Ecto neural progenitor cell (in vitro differentiated cells): ENCODE results near the gene RTEL1.

Experiments used
- DNase-seq: peaks from one replicate; pipeline ENCODE4 v3.0.0-alpha.2; 2018; ENCODE audit warnings: low spot score

The RTEL1 gene

GRCh38 chr20:63699466-63700198 is 41.5 kb downstream of the RTEL1 start:
- DNase-seq, result no peak

GRCh38 chr20:63700199-63701050 is 42.3 kb downstream of the RTEL1 start:
- peak; percentile 41 for DNase-seq

GRCh38 chr20:63701051-63701328 is 42.9 kb downstream of the RTEL1 start:
- no peak for DNase-seq

- no peak for DNase-seq
These were observed 43.4 kb downstream of the RTEL1 start for GRCh38 chr20:63701329-63702035.

GRCh38 chr20:63702036-63702665 is 44.0 kb downstream of the RTEL1 start:
- DNase-seq, result no peak

- no peak for DNase-seq
These were observed 44.8 kb downstream of the RTEL1 start for GRCh38 chr20:63702751-63703470.

- DNase-seq, result no peak
These were observed 45.4 kb downstream of the RTEL1 start for GRCh38 chr20:63703471-63703975.

- peak; percentile 39 for DNase-seq
These were observed 46.0 kb downstream of the RTEL1 start for GRCh38 chr20:63703976-63704748.

GRCh38 chr20:63704749-63705117 is 46.6 kb downstream of the RTEL1 start:
- no peak for DNase-seq

- DNase-seq, result no peak
These were observed 47.3 kb downstream of the RTEL1 start for GRCh38 chr20:63705232-63706026.

- no peak for DNase-seq
These were observed 48.0 kb downstream of the RTEL1 start for GRCh38 chr20:63706027-63706695.

- no peak for DNase-seq
These were observed 48.9 kb downstream of the RTEL1 start for GRCh38 chr20:63706852-63707557.

GRCh38 chr20:63707558-63708300 is 49.6 kb downstream of the RTEL1 start, which contains the start of the genes ARFRP1 and ZGPAT:
TSS of gene ARFRP1 (minus strand) at chr20:63707976. CDS start at chr20:63707091, 885 bp downstream.
TSS of gene ZGPAT (plus strand) at chr20:63708039. CDS start at chr20:63708581, 542 bp downstream.
- DNase-seq, result peak; percentile 94

- no peak for DNase-seq
These were observed 50.4 kb downstream of the RTEL1 start for GRCh38 chr20:63708301-63709148.

- no peak for DNase-seq
These were observed 51.0 kb downstream of the RTEL1 start for GRCh38 chr20:63709149-63709527.

- no peak for DNase-seq
These were observed 53.1 kb downstream of the RTEL1 start for GRCh38 chr20:63711085-63711645.

- DNase-seq, result no peak
These were observed 54.1 kb downstream of the RTEL1 start for GRCh38 chr20:63712191-63712590.
